ENCODE results near the gene FOXA3.
A peak's percentile ranks its signal among the peaks of the same experiment; 100 is the strongest.

Gene FOXA3

DNA sequence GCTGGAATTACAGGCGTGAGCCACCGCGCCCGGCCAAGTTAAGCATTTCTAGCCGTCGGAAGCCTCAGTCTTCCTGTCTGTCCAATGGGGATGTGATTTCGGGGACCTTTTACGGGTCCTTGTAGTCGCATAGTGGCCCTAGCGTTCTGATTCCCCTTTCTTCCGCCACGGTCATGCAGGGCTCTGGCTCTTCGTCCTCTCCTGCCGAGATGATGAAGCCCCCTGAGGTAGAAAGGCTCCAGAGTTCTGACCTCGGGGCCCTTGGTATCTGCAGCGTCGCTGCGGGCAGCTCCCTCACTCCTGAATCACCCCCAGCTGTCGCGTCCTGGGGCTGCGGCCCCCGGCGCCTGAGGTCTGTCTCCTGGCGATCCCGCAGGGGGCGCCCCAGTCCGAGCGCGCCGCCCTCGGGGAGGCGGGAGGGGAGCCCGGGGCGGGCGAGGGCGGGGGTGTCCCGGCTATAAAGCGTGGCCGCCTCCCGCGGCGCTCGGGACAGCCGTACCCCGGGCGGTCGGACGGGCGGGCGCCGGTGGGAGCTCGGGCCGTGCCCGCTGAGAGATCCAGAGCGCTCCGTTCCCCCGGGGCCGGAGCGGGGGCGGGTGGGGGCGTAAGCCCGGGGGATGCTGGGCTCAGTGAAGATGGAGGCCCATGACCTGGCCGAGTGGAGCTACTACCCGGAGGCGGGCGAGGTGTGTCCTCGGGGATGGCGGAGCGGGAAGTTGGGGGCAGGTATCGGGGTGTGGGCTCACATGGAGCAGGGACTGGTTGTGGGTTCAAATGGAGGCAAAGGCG is at the start of gene FOXA3:
Gene FOXA3 (plus strand): TSS at position 487 of the 789 bp plus-strand sequence. CDS start 131 bp downstream, at position 618.
- DNase-seq (ENCODE audit: low spot score): peak; percentile 73

GRCh38 chr19:45814851-45815480 is 49.2 kb upstream of the FOXA3 start, which contains the start of gene RSPH6A:
TSS of gene RSPH6A (minus strand) at chr19:45815308. CDS start at chr19:45815176, 132 bp downstream.
- no peak for DNase-seq (ENCODE audit: low spot score)

- no peak for DNase-seq (ENCODE audit: low spot score)
These were observed 48.5 kb upstream of the FOXA3 start for GRCh38 chr19:45815481-45816216.

- DNase-seq (ENCODE audit: low spot score): no peak
These were observed 47.7 kb upstream of the FOXA3 start for GRCh38 chr19:45816236-45817009.

DNA sequence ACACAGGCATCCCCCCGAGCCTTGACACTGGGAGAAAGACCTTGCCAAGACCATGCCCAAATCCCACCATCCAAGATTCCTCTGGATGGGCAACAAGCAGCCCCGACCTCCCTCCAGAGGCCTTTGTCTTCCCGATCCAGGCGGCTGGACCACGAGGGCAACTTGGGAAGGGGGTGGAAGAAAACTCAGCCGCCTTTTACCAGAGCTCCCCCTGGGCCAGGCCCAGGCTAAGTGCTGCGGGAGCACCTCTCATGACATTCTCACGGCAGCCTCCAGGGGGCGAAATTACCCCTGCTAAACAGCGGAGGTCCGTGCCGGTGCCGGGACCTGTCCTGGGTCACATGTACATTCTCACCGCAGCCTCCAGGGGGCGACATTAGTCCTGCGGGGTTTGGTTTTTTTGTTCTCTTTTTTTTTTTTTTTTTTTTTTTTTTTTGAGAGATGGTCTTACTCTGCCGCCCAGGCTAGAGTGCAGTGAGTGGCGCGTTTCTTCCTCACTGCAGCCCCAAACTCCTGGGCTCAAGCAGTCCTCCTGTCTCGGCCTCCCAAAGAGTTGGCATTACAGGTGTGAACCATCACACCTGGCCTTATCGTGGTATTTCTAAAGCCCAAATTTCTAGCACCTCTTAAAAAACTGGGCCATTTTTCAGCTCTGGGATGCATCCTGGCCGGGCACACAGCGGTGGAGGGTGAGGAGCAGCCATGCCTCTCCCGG is 47.0 kb upstream of the FOXA3 start:
- peak; percentile 94 for DNase-seq (ENCODE audit: low spot score)

GRCh38 chr19:45817725-45818301 is 46.3 kb upstream of the FOXA3 start:
- DNase-seq (ENCODE audit: low spot score): no peak

GRCh38 chr19:45819769-45820168 is 44.4 kb upstream of the FOXA3 start:
- no peak for DNase-seq (ENCODE audit: low spot score)

DNA sequence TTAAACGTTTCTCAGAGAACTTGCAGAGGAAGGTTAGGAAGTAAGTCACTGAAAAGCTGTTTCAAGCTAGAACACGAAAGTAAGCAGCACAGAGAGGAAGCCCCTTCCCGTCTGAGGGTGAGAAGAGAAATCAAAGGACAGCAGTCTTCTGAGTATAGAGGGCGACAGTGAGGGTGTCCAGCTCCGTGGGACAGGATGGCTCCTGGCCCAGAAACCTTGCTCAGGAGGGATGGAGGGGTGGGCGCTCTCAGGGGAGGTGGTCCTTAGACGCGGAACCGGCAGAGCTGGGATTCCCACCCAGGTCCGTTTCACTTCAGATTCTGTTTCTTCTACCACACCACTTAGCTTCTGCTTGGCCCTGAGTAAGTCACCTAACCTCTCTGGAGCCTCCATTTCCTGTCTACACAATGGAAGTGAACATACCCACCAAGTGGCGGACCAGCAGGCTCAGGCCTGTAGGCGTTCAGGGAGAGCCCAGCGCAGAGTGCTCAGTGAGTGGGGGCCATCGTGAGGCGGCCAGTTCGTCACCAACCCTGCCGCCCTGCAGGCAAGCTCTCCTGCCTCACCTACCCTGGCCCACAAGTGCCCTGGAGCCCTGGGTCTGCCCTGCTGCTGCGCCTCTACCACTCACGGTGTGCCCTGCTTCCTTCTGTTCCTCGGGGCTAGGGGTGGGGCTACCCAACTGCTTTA is 43.6 kb upstream of the FOXA3 start:
- DNase-seq (ENCODE audit: low spot score): no peak

- no peak for DNase-seq (ENCODE audit: low spot score)
These were observed 43.0 kb upstream of the FOXA3 start for GRCh38 chr19:45821103-45821521.

DNA sequence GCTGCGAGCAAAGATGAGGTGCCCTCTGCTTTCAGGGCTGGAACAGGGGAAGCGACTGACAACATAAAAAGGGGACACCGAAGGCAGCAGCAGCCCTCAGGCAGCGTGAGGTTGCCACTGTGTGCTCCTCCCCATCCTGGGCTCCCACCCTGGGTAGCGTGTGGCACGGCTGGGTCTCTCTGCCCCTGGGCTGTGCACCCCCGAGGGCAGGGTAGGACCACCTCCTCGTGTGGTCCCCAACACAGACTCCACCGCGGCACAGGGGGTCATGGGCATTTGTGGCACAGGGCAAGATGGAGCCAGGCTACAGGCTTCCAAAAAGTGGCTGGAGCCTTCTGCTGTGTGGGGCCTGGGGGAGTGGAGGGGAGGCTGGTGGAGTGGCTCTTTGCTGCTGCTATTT is 42.6 kb upstream of the FOXA3 start:
- DNase-seq (ENCODE audit: low spot score): no peak

DNA sequence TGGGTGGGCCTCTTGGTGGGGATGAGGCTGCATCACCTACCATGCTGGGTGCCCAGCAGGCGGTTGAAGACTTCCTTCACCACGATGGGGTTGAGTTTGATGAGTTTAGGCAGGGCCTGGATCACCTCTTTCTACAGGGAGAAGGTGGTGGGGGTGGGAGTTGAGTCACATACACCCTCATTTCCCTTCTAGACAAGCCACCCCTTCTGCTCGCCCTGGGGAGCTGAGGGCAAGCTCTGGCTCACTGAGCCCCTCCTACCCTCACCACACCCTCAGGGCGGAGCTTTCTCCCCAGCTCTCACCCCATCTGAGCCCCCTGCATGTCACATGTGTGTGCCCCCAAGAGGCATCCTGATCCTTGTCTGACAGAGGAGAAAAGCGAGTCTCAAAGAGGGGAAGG is 41.4 kb upstream of the FOXA3 start:
- DNase-seq (ENCODE audit: low spot score): no peak

- no peak for DNase-seq (ENCODE audit: low spot score)
These were observed 40.9 kb upstream of the FOXA3 start for GRCh38 chr19:45823182-45823581.

DNA sequence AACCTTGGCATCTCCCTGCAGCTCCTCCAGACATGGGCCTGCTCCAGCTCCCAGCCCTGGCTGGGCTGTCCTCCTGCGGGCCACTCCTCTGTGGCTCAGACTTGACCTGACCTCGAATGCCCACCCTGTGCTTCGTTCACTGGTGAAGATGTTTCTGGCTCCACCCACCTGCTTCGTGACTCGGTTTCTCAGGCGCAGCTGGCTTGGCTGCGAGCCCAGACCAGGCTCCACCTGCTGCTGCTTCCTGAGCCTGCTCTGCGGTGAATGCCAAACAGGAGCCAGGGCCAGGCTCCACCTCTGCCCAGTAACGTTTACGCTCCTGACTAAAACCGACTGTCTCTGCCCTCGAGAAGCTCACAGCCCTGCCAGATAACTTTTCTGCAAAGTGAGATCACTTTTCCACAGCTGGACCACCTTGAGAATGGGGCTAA is 40.1 kb upstream of the FOXA3 start:
- DNase-seq (ENCODE audit: low spot score): no peak

DNA sequence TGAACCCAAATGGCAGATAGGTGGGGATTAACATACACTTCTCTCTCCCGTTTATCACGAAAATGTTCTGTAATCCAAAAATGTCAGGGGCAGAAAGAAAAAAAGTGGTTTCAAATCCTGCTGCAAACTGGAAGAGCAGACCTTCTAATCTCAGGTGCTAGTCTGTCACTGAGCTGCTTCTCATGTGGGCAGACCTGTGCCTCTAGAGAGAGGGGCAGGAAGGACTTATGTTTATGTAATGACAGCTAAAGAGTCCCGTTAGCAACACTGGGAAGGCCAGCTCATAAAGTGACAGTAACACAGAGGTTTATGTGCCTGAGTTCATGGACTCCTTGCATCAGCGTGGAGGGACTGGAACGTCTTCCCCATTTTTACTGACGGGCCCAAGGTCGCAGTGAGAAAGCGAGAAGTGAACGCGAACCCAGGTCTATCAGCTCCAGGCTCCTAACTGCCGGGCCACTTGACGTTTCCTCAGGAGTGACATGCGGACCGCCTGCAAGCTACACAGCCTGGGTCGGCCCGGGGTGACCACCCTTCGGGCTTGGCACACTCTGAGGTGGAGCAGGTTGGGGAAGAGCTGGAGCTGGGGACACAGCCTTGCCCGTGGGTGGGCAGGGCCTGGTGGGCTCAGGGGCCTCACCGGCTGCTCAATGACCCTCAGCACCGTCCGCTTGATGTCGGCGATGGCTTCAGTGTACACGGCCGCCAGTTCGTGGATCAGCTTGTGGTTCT is 39.4 kb upstream of the FOXA3 start:
- DNase-seq (ENCODE audit: low spot score): no peak

DNA sequence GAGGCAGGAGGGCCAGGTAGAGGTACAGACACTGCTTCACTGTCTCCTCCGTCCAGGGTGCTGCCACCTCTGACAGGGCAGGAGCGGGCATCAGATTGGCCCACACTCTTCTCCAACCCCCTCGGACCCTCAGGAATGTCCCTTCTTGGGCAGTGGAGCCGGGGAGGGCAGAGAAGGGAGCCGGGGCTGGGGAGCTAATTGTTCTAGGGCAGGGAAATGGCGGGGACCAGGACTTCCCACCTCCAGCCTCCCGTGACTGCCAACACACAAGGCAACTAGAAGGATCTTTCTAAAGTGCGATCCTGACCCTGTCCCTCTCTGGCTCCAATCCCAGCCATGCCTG is 38.9 kb upstream of the FOXA3 start:
- DNase-seq (ENCODE audit: low spot score): no peak

GRCh38 chr19:45825917-45826893 is 37.9 kb upstream of the FOXA3 start:
- no peak for DNase-seq (ENCODE audit: low spot score)

- DNase-seq (ENCODE audit: low spot score): no peak
These were observed 37.2 kb upstream of the FOXA3 start for GRCh38 chr19:45826934-45827333.

- no peak for DNase-seq (ENCODE audit: low spot score)
These were observed 36.5 kb upstream of the FOXA3 start for GRCh38 chr19:45827459-45828093.

Measured in SW480 (cell line).